Measurements from ENCODE around the gene SRRM5.
"Not testable (repeated sequence)": the region's sequence is repeated elsewhere in the genome, so short reads cannot be mapped to it uniquely, and the experiment has no call there.

The SRRM5 gene

GRCh38 chr19:43638995-43639518 lies 27.2 kb downstream of the SRRM5 start:
- no peak for DNase-seq

GRCh38 chr19:43639519-43640423 lies 27.9 kb downstream of the SRRM5 start, which contains the start of gene CADM4:
Gene CADM4 (minus strand): TSS chr19:43639850. CDS start chr19:43639790, 60 bp downstream.
- no peak for DNase-seq

- no peak for DNase-seq
These were observed 28.5 kb downstream of the SRRM5 start for GRCh38 chr19:43640424-43640757.

GRCh38 chr19:43641333-43641732 lies 29.4 kb downstream of the SRRM5 start:
- no peak for DNase-seq

- no peak for DNase-seq
These were observed 30.6 kb downstream of the SRRM5 start for GRCh38 chr19:43642531-43642930.

- DNase-seq, result no peak
These were observed 31.4 kb downstream of the SRRM5 start for GRCh38 chr19:43643326-43643725.

GRCh38 chr19:43644181-43644580 lies 32.3 kb downstream of the SRRM5 start:
- no peak for DNase-seq

- no peak for DNase-seq
These were observed 36.7 kb downstream of the SRRM5 start for GRCh38 chr19:43648633-43649032.

- DNase-seq, result no peak
These were observed 37.6 kb downstream of the SRRM5 start for GRCh38 chr19:43649514-43649913.

- DNase-seq, result not testable (repeated sequence)
These were observed 38.4 kb downstream of the SRRM5 start for GRCh38 chr19:43650276-43650675.

- DNase-seq, result peak; percentile 83
These were observed 40.1 kb downstream of the SRRM5 start for GRCh38 chr19:43651758-43652545.

- DNase-seq, result no peak
These were observed 40.6 kb downstream of the SRRM5 start for GRCh38 chr19:43652546-43652874.

- DNase-seq, result no peak
These were observed 44.5 kb downstream of the SRRM5 start for GRCh38 chr19:43656436-43656835.

- DNase-seq, result no peak
These were observed 46.1 kb downstream of the SRRM5 start for GRCh38 chr19:43658001-43658400.

- DNase-seq, result no peak
These were observed 46.6 kb downstream of the SRRM5 start for GRCh38 chr19:43658494-43658893.

GRCh38 chr19:43660301-43660970 lies 48.5 kb downstream of the SRRM5 start:
- no peak for DNase-seq

- no peak for DNase-seq
These were observed 49.1 kb downstream of the SRRM5 start for GRCh38 chr19:43660971-43661360.

- DNase-seq, result peak; percentile 22
These were observed 50.6 kb downstream of the SRRM5 start for GRCh38 chr19:43662487-43662886.

- peak; percentile 99 for DNase-seq
These were observed 52.1 kb downstream of the SRRM5 start for GRCh38 chr19:43664018-43664417.
